GM18909 (cell line): Measurements from ENCODE around the gene PRKCE.

Experiments used
- ATAC-seq: cut with Tn5 transposase; IDR thresholded peaks from one replicate; pipeline ENCODE4 v1.9.1; 2021; ENCODE audit warnings: mild to moderate bottlenecking; ENCODE audit not compliant: unreplicated experiment, poor library complexity

PRKCE gene

GRCh38 chr2:46018773-46019591 lies 367.5 kb downstream of the PRKCE start:
- no peak for ATAC-seq

- ATAC-seq, result no peak
Measured at GRCh38 chr2:46020416-46020815, 368.9 kb downstream of the PRKCE start.

GRCh38 chr2:46023165-46023854 lies 371.8 kb downstream of the PRKCE start:
- ATAC-seq, result no peak

GRCh38 chr2:46024146-46024779 lies 372.8 kb downstream of the PRKCE start:
- no peak for ATAC-seq

- no peak for ATAC-seq
Measured at GRCh38 chr2:46025081-46025480, 373.6 kb downstream of the PRKCE start.

GRCh38 chr2:46025676-46026075 lies 374.2 kb downstream of the PRKCE start:
- ATAC-seq, result no peak

- no peak for ATAC-seq
Measured at GRCh38 chr2:46026431-46026830, 375.0 kb downstream of the PRKCE start.

GRCh38 chr2:46029332-46029811 lies 377.9 kb downstream of the PRKCE start:
- no peak for ATAC-seq

GRCh38 chr2:46030330-46030729 lies 378.9 kb downstream of the PRKCE start:
- no peak for ATAC-seq

GRCh38 chr2:46032161-46032813 lies 380.8 kb downstream of the PRKCE start:
- ATAC-seq, result no peak

- ATAC-seq, result no peak
Measured at GRCh38 chr2:46032996-46033395, 381.5 kb downstream of the PRKCE start.

- ATAC-seq, result no peak
Measured at GRCh38 chr2:46034535-46034934, 383.1 kb downstream of the PRKCE start.

GRCh38 chr2:46036929-46037328 lies 385.5 kb downstream of the PRKCE start:
- no peak for ATAC-seq

- ATAC-seq, result no peak
Measured at GRCh38 chr2:46039543-46040303, 388.2 kb downstream of the PRKCE start.

GRCh38 chr2:46040563-46041155 lies 389.2 kb downstream of the PRKCE start:
- ATAC-seq, result no peak

- ATAC-seq, result no peak
Measured at GRCh38 chr2:46041434-46041833, 390.0 kb downstream of the PRKCE start.

- ATAC-seq, result no peak
Measured at GRCh38 chr2:46042207-46042637, 390.7 kb downstream of the PRKCE start.

GRCh38 chr2:46042711-46043110 lies 391.2 kb downstream of the PRKCE start:
- no peak for ATAC-seq

- ATAC-seq, result no peak
Measured at GRCh38 chr2:46045888-46046287, 394.4 kb downstream of the PRKCE start.
